Measurements from ENCODE around the gene RFC4.

DNA sequence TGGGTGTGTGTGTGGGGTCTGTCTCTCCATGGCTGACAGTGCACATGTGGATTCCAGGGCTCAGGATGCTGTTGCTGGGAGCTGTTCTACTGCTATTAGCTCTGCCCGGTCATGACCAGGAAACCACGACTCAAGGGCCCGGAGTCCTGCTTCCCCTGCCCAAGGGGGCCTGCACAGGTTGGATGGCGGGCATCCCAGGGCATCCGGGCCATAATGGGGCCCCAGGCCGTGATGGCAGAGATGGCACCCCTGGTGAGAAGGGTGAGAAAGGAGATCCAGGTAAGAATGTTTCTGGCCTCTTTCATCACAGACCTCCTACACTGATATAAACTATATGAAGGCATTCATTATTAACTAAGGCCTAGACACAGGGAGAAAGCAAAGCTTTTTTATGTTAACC is 46.7 kb upstream of the RFC4 start:
- TF ChIP-seq, protein P1, sequence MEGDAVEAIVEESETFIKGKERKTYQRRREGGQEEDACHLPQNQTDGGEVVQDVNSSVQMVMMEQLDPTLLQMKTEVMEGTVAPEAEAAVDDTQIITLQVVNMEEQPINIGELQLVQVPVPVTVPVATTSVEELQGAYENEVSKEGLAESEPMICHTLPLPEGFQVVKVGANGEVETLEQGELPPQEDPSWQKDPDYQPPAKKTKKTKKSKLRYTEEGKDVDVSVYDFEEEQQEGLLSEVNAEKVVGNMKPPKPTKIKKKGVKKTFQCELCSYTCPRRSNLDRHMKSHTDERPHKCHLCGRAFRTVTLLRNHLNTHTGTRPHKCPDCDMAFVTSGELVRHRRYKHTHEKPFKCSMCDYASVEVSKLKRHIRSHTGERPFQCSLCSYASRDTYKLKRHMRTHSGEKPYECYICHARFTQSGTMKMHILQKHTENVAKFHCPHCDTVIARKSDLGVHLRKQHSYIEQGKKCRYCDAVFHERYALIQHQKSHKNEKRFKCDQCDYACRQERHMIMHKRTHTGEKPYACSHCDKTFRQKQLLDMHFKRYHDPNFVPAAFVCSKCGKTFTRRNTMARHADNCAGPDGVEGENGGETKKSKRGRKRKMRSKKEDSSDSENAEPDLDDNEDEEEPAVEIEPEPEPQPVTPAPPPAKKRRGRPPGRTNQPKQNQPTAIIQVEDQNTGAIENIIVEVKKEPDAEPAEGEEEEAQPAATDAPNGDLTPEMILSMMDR (conservative IDR thresholded peaks at IDR 0.05; ENCODE audit: low read length), result no peak
- no peak for TF ChIP-seq EZH2phosphoT487 (IDR thresholded peaks at IDR 0.05; ENCODE audit: borderline replicate concordance, low read depth, low read length)

Data from OCI-LY7 (cell line).